SK-N-SH treated with all-trans-retinoic acid at 6 μM for 48 hours (cell line): ENCODE data around the gene RMDN2.

ENCODE experiments used
- ATAC-seq: fragments of 200-7000 bp; cut with Tn5 transposase; 3 replicates; pipeline ENCODE4 v1.9.1; 2020; ENCODE audit warnings: mild to moderate bottlenecking, moderate library complexity
- ARNTL ChIP-seq: fragments of 450-650 bp; formaldehyde crosslinking; IDR thresholded peaks from 2 replicates; pipeline ENCODE4 v1.5.0; 2020; ENCODE audit warnings: low read depth, mild to moderate bottlenecking, moderate library complexity, borderline replicate concordance
- BACH2 ChIP-seq: fragments of 250-450 bp; sonication (Bioruptor Pico); IDR thresholded peaks from 2 replicates; pipeline ENCODE4 v1.9.0; 2021; ENCODE audit warnings: mild to moderate bottlenecking, borderline replicate concordance
- GLIS3 ChIP-seq: fragments of 250-450 bp; sonication (Bioruptor Pico); IDR thresholded peaks from 2 replicates; pipeline ENCODE4 v1.5.0; 2020; ENCODE audit warnings: mild to moderate bottlenecking, moderate library complexity
- ISL1 ChIP-seq: fragments of 250-450 bp; sonication (Bioruptor Pico); IDR thresholded peaks from 2 replicates; pipeline ENCODE4 v2.1.2; 2022; ENCODE audit warnings: mild to moderate bottlenecking, moderate library complexity
- OSR1 ChIP-seq: fragments of 250-450 bp; sonication (Bioruptor Pico); IDR thresholded peaks from 2 replicates; pipeline ENCODE4 v1.8.0; 2022; ENCODE audit warnings: moderate library complexity, mild to moderate bottlenecking, inconsistent platforms
- POU6F1 ChIP-seq: fragments of 250-450 bp; sonication (Bioruptor Pico); IDR thresholded peaks from 2 replicates; pipeline ENCODE4 v1.8.0; 2021; ENCODE audit warnings: low read depth, mild to moderate bottlenecking, moderate library complexity, borderline replicate concordance
- PPARA ChIP-seq: fragments of 250-450 bp; sonication (Bioruptor Pico); IDR thresholded peaks from 2 replicates; pipeline ENCODE4 v1.5.0; 2020; ENCODE audit warnings: mild to moderate bottlenecking, borderline replicate concordance
- RARB ChIP-seq: fragments of 250-450 bp; sonication (Bioruptor Pico); IDR thresholded peaks from 2 replicates; pipeline ENCODE4 v1.8.0; 2021; ENCODE audit warnings: mild to moderate bottlenecking, moderate library complexity
- SNAI2 ChIP-seq: fragments of 250-450 bp; sonication (Bioruptor Pico); IDR thresholded peaks from 2 replicates; pipeline ENCODE4 v1.5.0; 2020; ENCODE audit warnings: mild to moderate bottlenecking, moderate library complexity
- TCF4 ChIP-seq: fragments of 250-450 bp; sonication (Bioruptor Pico); IDR thresholded peaks from 2 replicates; pipeline ENCODE4 v1.8.0; 2021; ENCODE audit warnings: mild to moderate bottlenecking, moderate library complexity, borderline replicate concordance
- TSHZ2 ChIP-seq: fragments of 250-450 bp; sonication (Bioruptor Pico); IDR thresholded peaks from 2 replicates; pipeline ENCODE4 v1.5.0; 2020; ENCODE audit warnings: mild to moderate bottlenecking, moderate library complexity
- ZC3H10 ChIP-seq: fragments of 250-450 bp; sonication (Bioruptor Pico); IDR thresholded peaks from 2 replicates; pipeline ENCODE4 v1.5.1; 2021; ENCODE audit warnings: mild to moderate bottlenecking, moderate library complexity
- ZFP3 ChIP-seq: fragments of 250-450 bp; sonication (Bioruptor Pico); IDR thresholded peaks from 2 replicates; pipeline ENCODE4 v1.5.0; 2020; ENCODE audit warnings: mild to moderate bottlenecking, moderate library complexity
- ZFP30 ChIP-seq: fragments of 450-650 bp; formaldehyde crosslinking; IDR thresholded peaks from 2 replicates; pipeline ENCODE4 v1.5.0; 2022; ENCODE audit warnings: mild to moderate bottlenecking, moderate library complexity
- ZNF70 ChIP-seq: fragments of 450-650 bp; formaldehyde crosslinking; IDR thresholded peaks from 2 replicates; pipeline ENCODE4 v1.5.0; 2020; ENCODE audit warnings: mild to moderate bottlenecking, moderate library complexity
- ZNF8 ChIP-seq: fragments of 450-650 bp; formaldehyde crosslinking; IDR thresholded peaks from 2 replicates; pipeline ENCODE4 v1.5.0; 2020; ENCODE audit warnings: mild to moderate bottlenecking, moderate library complexity
- TF ChIP-seq, protein P1 (sequence below): fragments of 250-450 bp; sonication (Bioruptor Pico); IDR thresholded peaks from 2 replicates; pipeline ENCODE4 v1.5.1; 2020; ENCODE audit warnings: low read depth, mild to moderate bottlenecking, moderate library complexity
- TF ChIP-seq, protein P2 (sequence below): fragments of 250-450 bp; sonication (Bioruptor Pico); IDR thresholded peaks from 2 replicates; pipeline ENCODE4 v1.5.1; 2021; ENCODE audit warnings: mild to moderate bottlenecking, moderate library complexity
- TF ChIP-seq, protein P3 (sequence below): fragments of 250-450 bp; sonication (Bioruptor Pico); IDR thresholded peaks from 2 replicates; pipeline ENCODE4 v1.8.0; 2020; ENCODE audit warnings: mild to moderate bottlenecking, moderate library complexity, borderline replicate concordance

Gene RMDN2

GRCh38 chr2:37893327-37893726, 31.8 kb upstream of the RMDN2 start (continued):
- no peak for TF ChIP-seq TSHZ2 (CRISPR knock-in tag)
- TF ChIP-seq, all 23 proteins: peak for 0

DNA sequence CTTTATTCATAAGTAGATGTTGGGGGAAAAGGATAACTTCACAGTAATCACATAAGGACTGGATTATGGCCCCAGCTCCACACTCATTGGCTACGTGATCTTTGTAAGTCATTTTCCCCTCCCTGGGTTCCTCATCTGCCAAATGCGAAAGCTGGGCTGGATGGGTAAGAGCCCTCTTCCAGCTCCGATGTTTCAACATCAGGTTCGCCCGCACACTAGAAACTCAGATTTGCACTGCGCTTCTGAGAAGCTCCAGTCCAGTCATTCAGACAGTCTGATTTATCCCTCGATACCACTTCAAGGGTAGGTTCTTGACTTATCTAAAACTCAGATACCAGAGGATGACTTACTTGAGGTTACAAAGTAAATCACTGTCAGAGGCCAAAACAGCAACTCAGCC, 31.0 kb upstream of the RMDN2 start:
- no peak for ATAC-seq
- no peak for TF ChIP-seq ISL1 (CRISPR knock-in tag)
- TF ChIP-seq, protein P1, sequence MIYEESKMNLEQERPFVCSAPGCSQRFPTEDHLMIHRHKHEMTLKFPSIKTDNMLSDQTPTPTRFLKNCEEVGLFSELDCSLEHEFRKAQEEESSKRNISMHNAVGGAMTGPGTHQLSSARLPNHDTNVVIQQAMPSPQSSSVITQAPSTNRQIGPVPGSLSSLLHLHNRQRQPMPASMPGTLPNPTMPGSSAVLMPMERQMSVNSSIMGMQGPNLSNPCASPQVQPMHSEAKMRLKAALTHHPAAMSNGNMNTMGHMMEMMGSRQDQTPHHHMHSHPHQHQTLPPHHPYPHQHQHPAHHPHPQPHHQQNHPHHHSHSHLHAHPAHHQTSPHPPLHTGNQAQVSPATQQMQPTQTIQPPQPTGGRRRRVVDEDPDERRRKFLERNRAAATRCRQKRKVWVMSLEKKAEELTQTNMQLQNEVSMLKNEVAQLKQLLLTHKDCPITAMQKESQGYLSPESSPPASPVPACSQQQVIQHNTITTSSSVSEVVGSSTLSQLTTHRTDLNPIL, result no peak
- no peak for TF ChIP-seq ARNTL (CRISPR knock-in tag)
- TF ChIP-seq ZNF8 (CRISPR knock-in tag), result no peak
- TF ChIP-seq ZFP3 (CRISPR knock-in tag), result no peak
- TF ChIP-seq OSR1, result no peak
- TF ChIP-seq ZC3H10, result no peak
- no peak for TF ChIP-seq SNAI2
- no peak for TF ChIP-seq BACH2 (CRISPR knock-in tag)
- TF ChIP-seq, protein P2, sequence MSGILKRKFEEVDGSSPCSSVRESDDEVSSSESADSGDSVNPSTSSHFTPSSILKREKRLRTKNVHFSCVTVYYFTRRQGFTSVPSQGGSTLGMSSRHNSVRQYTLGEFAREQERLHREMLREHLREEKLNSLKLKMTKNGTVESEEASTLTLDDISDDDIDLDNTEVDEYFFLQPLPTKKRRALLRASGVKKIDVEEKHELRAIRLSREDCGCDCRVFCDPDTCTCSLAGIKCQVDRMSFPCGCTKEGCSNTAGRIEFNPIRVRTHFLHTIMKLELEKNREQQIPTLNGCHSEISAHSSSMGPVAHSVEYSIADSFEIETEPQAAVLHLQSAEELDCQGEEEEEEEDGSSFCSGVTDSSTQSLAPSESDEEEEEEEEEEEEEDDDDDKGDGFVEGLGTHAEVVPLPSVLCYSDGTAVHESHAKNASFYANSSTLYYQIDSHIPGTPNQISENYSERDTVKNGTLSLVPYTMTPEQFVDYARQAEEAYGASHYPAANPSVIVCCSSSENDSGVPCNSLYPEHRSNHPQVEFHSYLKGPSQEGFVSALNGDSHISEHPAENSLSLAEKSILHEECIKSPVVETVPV (CRISPR knock-in tag), result no peak
- no peak for TF ChIP-seq PPARA (CRISPR knock-in tag)
- no peak for TF ChIP-seq POU6F1 (CRISPR knock-in tag)
- no peak for TF ChIP-seq ZNF70 (CRISPR knock-in tag)
- no peak for TF ChIP-seq TSHZ2 (CRISPR knock-in tag)

DNA sequence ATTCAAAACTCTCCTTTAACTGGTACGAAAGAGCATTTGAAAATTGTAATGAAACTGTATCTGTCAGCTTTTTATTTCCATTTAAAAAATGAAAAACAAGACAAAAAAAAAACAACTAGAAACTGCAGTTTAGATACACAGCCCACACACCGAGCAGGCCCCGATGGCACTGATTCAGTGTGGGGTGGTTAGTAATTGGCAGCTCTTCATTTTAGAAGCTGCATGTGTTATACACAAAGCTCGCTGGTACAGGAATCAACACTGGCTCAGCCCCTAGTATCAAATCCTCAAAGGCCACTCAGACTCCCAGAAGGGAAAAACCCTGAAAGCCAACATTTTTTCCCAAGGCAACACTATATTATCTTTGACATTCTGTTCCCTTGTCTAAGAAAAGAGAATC, 30.5 kb upstream of the RMDN2 start:
- no peak for ATAC-seq
- TF ChIP-seq RARB (CRISPR knock-in tag) (no peak), ZNF70 (CRISPR knock-in tag) (no peak), ZFP30 (CRISPR knock-in tag) (no peak), GLIS3 (CRISPR knock-in tag) (no peak), PPARA (CRISPR knock-in tag) (no peak), POU6F1 (CRISPR knock-in tag) (no peak), ZC3H10 (no peak), BACH2 (CRISPR knock-in tag) (no peak), TCF4 (CRISPR knock-in tag) (no peak), ARNTL (CRISPR knock-in tag) (no peak), OSR1 (no peak), ZNF8 (CRISPR knock-in tag) (no peak), SNAI2 (no peak)
- TF ChIP-seq, protein P3, sequence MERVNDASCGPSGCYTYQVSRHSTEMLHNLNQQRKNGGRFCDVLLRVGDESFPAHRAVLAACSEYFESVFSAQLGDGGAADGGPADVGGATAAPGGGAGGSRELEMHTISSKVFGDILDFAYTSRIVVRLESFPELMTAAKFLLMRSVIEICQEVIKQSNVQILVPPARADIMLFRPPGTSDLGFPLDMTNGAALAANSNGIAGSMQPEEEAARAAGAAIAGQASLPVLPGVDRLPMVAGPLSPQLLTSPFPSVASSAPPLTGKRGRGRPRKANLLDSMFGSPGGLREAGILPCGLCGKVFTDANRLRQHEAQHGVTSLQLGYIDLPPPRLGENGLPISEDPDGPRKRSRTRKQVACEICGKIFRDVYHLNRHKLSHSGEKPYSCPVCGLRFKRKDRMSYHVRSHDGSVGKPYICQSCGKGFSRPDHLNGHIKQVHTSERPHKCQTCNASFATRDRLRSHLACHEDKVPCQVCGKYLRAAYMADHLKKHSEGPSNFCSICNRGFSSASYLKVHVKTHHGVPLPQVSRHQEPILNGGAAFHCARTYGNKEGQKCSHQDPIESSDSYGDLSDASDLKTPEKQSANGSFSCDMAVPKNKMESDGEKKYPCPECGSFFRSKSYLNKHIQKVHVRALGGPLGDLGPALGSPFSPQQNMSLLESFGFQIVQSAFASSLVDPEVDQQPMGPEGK, result no peak
- TF ChIP-seq, protein P2 (CRISPR knock-in tag), result no peak
- TF ChIP-seq, protein P1, result no peak
